Stomach (tissue), 4 donors: Measurements from ENCODE around the gene MATN4.

Experiments used
- POLR2A ChIP-seq, 4 donors: fragments of 450-650 bp; IDR thresholded peaks; one replicate each; pipeline ENCODE4 v1.6.1; 2016; ENCODE audit warnings: antibody characterized with exemption in 4 of 4, control low read depth in 2 of 4, mild to moderate bottlenecking in 1 of 4, moderate library complexity in 1 of 4
- POLR2AphosphoS5 ChIP-seq, 3 donors: sonication (generic); formaldehyde crosslinking; IDR thresholded peaks; one replicate each; pipeline ENCODE4 v1.6.1; 2016; ENCODE audit warnings: antibody characterized with exemption in 3 of 3
- TF ChIP-seq, protein P1 (sequence below), 7 experiments: fragments of 450-650 bp in 4 of 7; fragments of 200-600 bp in 3 of 7; sonication (generic) in 3 of 7; IDR thresholded peaks; one replicate each; pipeline ENCODE4 v1.5.1; 2016 to 2019; ENCODE audit warnings: antibody characterized with exemption in 7 of 7, control low read depth in 2 of 7, mild to moderate bottlenecking in 1 of 7

DNA sequence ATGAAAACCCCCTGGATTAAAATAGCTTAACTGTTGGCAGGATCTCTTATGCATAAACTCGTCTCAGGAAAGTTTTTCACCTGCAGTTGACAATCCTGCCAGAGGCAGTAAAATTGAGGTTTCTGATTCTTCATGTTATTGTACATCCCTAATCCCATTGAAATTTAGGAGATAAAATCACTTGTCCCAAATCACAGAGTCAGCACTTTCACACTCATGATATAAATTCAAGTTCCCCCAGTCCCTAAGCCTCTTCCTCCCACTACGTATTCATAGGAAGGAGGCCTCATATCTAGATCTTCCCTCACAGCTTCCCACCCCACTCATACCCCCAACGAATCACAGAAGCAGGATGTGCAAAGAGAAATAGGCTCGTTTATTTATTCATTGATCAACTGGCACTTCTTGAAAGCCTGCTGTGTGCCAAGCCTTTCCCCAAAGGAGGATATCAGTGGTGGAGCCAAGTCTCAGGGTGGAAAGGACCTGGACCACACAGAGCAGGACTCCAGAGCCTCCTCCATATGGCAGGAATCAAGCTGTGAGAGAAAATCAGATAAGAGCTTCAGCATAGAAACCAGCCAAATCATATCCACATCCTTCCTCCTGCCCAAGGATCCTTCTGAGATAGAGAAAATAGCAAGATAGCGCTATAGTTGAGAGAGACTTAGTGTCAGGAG is 56.1 kb downstream of the MATN4 start:
- no peak for TF ChIP-seq POLR2AphosphoS5 (IDR thresholded peaks at IDR 0.05)
- TF ChIP-seq, protein P1, sequence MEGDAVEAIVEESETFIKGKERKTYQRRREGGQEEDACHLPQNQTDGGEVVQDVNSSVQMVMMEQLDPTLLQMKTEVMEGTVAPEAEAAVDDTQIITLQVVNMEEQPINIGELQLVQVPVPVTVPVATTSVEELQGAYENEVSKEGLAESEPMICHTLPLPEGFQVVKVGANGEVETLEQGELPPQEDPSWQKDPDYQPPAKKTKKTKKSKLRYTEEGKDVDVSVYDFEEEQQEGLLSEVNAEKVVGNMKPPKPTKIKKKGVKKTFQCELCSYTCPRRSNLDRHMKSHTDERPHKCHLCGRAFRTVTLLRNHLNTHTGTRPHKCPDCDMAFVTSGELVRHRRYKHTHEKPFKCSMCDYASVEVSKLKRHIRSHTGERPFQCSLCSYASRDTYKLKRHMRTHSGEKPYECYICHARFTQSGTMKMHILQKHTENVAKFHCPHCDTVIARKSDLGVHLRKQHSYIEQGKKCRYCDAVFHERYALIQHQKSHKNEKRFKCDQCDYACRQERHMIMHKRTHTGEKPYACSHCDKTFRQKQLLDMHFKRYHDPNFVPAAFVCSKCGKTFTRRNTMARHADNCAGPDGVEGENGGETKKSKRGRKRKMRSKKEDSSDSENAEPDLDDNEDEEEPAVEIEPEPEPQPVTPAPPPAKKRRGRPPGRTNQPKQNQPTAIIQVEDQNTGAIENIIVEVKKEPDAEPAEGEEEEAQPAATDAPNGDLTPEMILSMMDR (IDR thresholded peaks at IDR 0.05) = no peak
- TF ChIP-seq POLR2A (IDR thresholded peaks at IDR 0.05) = no peak
